ENCODE measurements around the gene GRM5. TPM values are rescaled to one million over a fixed set of nuclear protein-coding genes. Genes with fewer than 3 reads are reported as not detected.

The GRM5 gene
- total RNA-seq, 1 experiment from 2014 or later = 0.03 TPM

- H3K27ac ChIP-seq (ENCODE audit: low read length) = no peak overlapping the region
- ATAC-seq = no peak
- H3K4me1 ChIP-seq (ENCODE audit: control insufficient read depth, insufficient read depth, low read length) = no peaks in the 10 kb centered on the region
- in situ Hi-C loops (cut with HindIII; ENCODE audit: low pct_unique_long_range_greater_than_20kb, low sequenced_read_pairs) = no loop called here
- intact Hi-C loops (cut with micrococcal nuclease; ENCODE audit: unreplicated experiment) = no loop called here
- H3K4me3 ChIP-seq (ENCODE audit: low read depth in 2 of 2, low read length in 2 of 2) = no peak overlapping the region
- TF ChIP-seq POLR2AphosphoS5 (IDR thresholded peaks at IDR 0.05; ENCODE audit: low read depth, low read length) (no peak), SIN3A (IDR thresholded peaks at IDR 0.05; ENCODE audit: borderline replicate concordance, insufficient read depth, low read depth, low read length) (no peak), CTCF (IDR thresholded peaks at IDR 0.05) (no peak), TCF7L2 (IDR thresholded peaks at IDR 0.05; ENCODE audit: low read depth, low read length) (no peak), REST (IDR thresholded peaks at IDR 0.05; ENCODE audit: insufficient read depth in 1 of 2, low read depth in 2 of 2, low read length in 1 of 2) (no peak)
- ChIA-PET POLR2A (no interaction called here), CTCF (no interaction called here)
- no TSS peak for BruUV-seq (replicated peaks)
- no peaks in the 10 kb centered on the region for H3K36me3 ChIP-seq (ENCODE audit: control insufficient read depth, insufficient read depth, low read length)
- no peaks in the 10 kb centered on the region for H3K9me3 ChIP-seq (ENCODE audit: control insufficient read depth, insufficient read depth, low read depth, low read length)
- no peaks in the 10 kb centered on the region for H3K27me3 ChIP-seq (ENCODE audit: control insufficient read depth, insufficient read depth, low read length)
- no peak for DNase-seq (ENCODE audit: low read depth, low spot score)
Observed at GRCh38 chr11:88576741-88577140, 489.0 kb downstream of the GRM5 start.

- Histone ChIP-seq H3K4me1 (ENCODE audit: control insufficient read depth, insufficient read depth, low read length) (no peaks in the 10 kb centered on the region), H3K27me3 (ENCODE audit: control insufficient read depth, insufficient read depth, low read length) (no peaks in the 10 kb centered on the region), H3K27ac (ENCODE audit: low read length) (no peak overlapping the region), H3K4me3 (ENCODE audit: low read depth in 2 of 2, low read length in 2 of 2) (no peak overlapping the region), H3K9me3 (ENCODE audit: control insufficient read depth, insufficient read depth, low read depth, low read length) (no peaks in the 10 kb centered on the region), H3K36me3 (ENCODE audit: control insufficient read depth, insufficient read depth, low read length) (no peaks in the 10 kb centered on the region)
- ChIA-PET CTCF (no interaction called here), POLR2A (no interaction called here)
- no peak for ATAC-seq
- no peak for TF ChIP-seq POLR2AphosphoS5 (IDR thresholded peaks at IDR 0.05; ENCODE audit: low read depth, low read length)
- no peak for TF ChIP-seq REST (IDR thresholded peaks at IDR 0.05; ENCODE audit: insufficient read depth in 1 of 2, low read depth in 2 of 2, low read length in 1 of 2)
- no peak for TF ChIP-seq SIN3A (IDR thresholded peaks at IDR 0.05; ENCODE audit: borderline replicate concordance, insufficient read depth, low read depth, low read length)
- TF ChIP-seq TCF7L2 (IDR thresholded peaks at IDR 0.05; ENCODE audit: low read depth, low read length) = no peak
- TF ChIP-seq CTCF (IDR thresholded peaks at IDR 0.05) = no peak
- in situ Hi-C loops (cut with HindIII; ENCODE audit: low pct_unique_long_range_greater_than_20kb, low sequenced_read_pairs) (no loop called here), intact Hi-C loops (cut with micrococcal nuclease; ENCODE audit: unreplicated experiment) (no loop called here)
- BruUV-seq (replicated peaks) = no TSS peak
- DNase-seq (ENCODE audit: low read depth, low spot score) = no peak
Observed at GRCh38 chr11:88575916-88576315, 489.9 kb downstream of the GRM5 start.

Data from Panc1 (cell line).